PC-9 (cell line): ENCODE data around the gene NEDD9.

Source experiments
- EZH2 ChIP-seq: fragments of 200-600 bp; sonication (generic); IDR thresholded peaks from 2 replicates; pipeline ENCODE4 v1.8.0; 2017; ENCODE audit warnings: antibody characterized with exemption, low read depth
- TF ChIP-seq, protein P1 (sequence below): fragments of 200-600 bp; sonication (generic); conservative IDR thresholded peaks from 2 replicates; pipeline ENCODE4 v1.6.1; 2017; ENCODE audit warnings: mixed run types, antibody characterized with exemption, mild to moderate bottlenecking, moderate library complexity

DNA sequence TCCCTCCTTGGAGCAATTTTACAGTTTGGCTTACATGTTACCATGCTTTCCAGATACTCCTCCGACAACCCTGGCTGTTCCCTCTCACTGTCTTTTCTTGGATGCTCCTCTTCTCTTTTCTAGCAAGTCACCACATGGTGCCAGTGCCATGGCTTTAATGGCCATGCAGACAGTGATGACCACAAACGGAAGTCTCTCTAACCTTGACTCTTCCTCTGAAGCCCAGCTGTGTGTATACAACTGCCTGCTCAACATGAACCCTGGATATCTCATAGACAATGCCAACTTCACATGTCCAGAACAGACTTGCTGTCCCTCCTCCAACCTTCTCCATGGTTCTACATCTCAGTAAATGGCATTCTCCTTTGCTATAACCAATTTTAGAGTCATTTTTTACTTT lies 49.8 kb upstream of the NEDD9 start:
- TF ChIP-seq EZH2 = no peak
- TF ChIP-seq, protein P1, sequence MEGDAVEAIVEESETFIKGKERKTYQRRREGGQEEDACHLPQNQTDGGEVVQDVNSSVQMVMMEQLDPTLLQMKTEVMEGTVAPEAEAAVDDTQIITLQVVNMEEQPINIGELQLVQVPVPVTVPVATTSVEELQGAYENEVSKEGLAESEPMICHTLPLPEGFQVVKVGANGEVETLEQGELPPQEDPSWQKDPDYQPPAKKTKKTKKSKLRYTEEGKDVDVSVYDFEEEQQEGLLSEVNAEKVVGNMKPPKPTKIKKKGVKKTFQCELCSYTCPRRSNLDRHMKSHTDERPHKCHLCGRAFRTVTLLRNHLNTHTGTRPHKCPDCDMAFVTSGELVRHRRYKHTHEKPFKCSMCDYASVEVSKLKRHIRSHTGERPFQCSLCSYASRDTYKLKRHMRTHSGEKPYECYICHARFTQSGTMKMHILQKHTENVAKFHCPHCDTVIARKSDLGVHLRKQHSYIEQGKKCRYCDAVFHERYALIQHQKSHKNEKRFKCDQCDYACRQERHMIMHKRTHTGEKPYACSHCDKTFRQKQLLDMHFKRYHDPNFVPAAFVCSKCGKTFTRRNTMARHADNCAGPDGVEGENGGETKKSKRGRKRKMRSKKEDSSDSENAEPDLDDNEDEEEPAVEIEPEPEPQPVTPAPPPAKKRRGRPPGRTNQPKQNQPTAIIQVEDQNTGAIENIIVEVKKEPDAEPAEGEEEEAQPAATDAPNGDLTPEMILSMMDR = no peak
